HepG2 (cell line): ENCODE measurements around the gene STPG2.

Experiments
- SMC3 ChIP-seq: IDR thresholded peaks from 2 replicates; pipeline ENCODE4 v1.6.1; 2011; ENCODE audit warnings: low read length, improper control_type of control experiment
- ZNF180 ChIP-seq: sonication (generic); formaldehyde crosslinking; IDR thresholded peaks from 2 replicates; pipeline ENCODE4 v1.4.0; 2020; ENCODE audit warnings: low read depth, missing genetic modification reagents, borderline replicate concordance
- ZNF317 ChIP-seq: sonication (generic); formaldehyde crosslinking; IDR thresholded peaks from 2 replicates; pipeline ENCODE4 v1.5.0; 2020; ENCODE audit warnings: mild to moderate bottlenecking, missing genetic modification reagents
- ZNF768 ChIP-seq: sonication (generic); formaldehyde crosslinking; IDR thresholded peaks from 2 replicates; pipeline ENCODE4 v1.4.0; 2020; ENCODE audit warnings: missing genetic modification reagents
- TF ChIP-seq, protein P1 (sequence below): sonication (generic); formaldehyde crosslinking; IDR thresholded peaks from 2 replicates; pipeline ENCODE4 v1.5.0; 2020; ENCODE audit warnings: mild to moderate bottlenecking, missing genetic modification reagents

DNA sequence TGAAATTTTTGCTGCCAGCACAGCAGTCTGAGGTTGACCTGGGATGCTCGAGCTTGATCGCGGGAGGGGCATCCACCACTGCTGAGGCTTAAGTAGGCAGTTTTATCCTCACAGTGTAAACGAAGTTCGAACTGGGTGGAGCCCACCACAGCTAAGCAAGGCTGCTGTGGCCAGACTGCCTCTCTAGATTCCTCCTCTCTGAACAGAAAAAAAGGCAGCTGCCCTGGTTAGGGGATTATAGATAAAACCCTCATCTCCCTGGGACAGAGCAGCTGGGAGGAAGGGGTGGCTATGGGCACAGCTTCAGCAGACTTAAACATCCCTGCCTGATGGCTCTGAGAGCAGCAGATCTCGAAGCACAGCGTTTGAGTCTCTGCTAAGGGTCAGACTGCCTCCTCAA lies 314.6 kb downstream of the STPG2 start:
- TF ChIP-seq ZNF317 (CRISPR knock-in tag) (no peak), SMC3 (no peak), ZNF768 (CRISPR knock-in tag) (no peak), ZNF180 (CRISPR knock-in tag) (no peak)
- TF ChIP-seq, protein P1, sequence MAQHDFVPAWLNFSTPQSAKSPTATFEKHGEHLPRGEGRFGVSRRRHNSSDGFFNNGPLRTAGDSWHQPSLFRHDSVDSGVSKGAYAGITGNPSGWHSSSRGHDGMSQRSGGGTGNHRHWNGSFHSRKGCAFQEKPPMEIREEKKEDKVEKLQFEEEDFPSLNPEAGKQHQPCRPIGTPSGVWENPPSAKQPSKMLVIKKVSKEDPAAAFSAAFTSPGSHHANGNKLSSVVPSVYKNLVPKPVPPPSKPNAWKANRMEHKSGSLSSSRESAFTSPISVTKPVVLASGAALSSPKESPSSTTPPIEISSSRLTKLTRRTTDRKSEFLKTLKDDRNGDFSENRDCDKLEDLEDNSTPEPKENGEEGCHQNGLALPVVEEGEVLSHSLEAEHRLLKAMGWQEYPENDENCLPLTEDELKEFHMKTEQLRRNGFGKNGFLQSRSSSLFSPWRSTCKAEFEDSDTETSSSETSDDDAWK: no peak
